Activated naive CD4-positive, alpha-beta T cell treated with Interleukin-2 at 50 U/mL for 16 hours (primary cell): Measurements from ENCODE around the gene ARMC2.

Experiments
- DNase-seq: peaks from one replicate; pipeline ENCODE4 v3.0.0-alpha.2; 2020

The ARMC2 gene

DNA sequence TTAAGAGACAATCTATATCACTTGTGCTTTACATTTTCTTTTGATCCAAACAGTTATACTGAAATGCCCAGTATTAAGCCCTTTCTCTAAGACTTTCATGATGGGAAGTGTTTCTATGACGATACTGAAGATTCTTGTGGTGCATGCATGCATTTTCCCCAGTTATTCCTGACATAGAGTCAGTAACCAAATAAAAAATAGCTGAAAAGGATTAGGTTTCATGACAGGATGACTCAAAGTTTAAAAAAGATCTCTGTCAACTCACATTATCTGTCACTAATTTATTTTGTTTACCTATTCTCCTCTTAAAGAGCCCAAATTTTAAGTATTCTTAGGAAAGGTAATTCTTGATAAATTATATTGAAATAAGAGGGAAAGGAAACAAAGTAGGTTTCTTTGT, 148.0 kb downstream of the ARMC2 start:
- DNase-seq = no peak

DNA sequence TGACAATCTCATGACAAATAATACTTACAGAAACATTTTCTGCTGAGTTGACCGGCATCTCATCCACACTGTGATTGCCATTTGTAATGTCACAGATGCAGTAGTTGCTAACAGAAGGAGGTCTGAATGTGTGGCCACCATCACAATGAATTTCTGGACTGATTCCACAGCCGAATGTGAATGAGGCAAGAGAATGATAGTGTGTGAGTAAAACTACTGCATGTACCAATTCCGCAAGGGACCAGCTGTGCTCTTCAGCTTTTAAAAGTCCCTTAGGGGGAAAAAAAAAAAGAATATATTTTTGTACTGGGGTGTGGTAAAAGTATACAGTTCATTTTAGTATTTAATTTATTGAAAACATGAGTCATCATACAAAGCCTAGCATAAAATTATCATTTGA, 150.3 kb downstream of the ARMC2 start:
- DNase-seq = no peak

GRCh38 chr6:108999428-108999827, 151.2 kb downstream of the ARMC2 start:
- DNase-seq = no peak

- DNase-seq = no peak
These were observed 152.1 kb downstream of the ARMC2 start for GRCh38 chr6:109000289-109000688.

DNA sequence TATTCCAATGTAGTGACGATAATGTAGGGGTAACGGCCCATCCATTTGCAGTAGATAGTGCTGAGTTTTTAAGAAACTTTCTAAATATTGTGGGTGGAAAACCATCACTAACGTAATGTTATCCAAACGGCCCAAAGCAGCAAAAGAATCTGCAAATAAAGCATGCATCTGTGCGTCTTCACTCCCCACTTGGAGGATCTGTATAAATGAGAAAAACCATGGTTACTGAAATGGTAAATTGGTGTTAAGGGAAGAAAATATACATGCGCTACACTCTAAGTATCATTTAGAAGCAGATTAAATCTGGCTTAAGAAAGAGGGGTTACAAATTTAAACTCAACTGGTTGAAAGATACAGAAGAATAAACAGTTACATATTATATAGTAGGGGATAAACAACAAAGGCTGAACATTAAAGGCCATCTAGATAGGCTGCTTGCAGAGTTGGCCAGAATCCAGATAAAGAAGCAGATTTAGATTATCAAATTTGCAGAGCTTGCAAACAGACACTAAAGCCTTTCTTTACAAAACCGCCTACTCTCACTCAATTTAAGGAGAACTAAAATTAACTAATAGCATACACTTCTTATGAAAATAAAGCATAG, 153.2 kb downstream of the ARMC2 start:
- no peak for DNase-seq

DNA sequence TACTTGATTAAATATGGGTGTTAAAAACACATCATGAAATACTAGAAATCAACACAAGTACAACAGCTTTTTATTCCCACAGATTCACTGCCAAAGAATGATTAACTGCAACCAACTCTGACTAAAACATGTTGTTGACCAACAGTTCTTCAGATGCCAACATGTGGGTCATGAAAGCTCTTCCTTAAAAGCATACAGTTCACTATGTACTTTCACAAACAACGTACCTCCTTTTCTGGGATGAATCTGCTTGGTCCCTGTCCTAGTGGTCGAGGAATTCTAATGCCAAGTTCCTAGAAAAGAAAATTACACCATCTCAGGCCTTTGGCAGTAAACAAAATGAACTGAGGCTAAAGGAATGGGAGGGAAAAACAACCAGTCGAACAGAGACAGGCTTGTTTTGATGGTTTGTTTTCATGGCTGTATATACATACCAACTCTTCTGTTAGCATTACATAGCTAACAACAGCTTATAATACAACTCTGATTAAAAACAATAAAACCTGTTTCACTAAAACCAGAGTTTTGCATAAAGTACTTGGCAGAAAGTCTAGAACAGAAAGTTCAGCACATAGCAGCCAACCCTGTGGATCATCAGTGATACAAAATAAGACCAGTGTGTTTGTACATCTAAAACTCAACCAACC, 154.0 kb downstream of the ARMC2 start:
- DNase-seq = no peak

- no peak for DNase-seq
These were observed 154.7 kb downstream of the ARMC2 start for GRCh38 chr6:109002882-109003281.

GRCh38 chr6:109006818-109007217, 158.6 kb downstream of the ARMC2 start:
- DNase-seq = no peak

DNA sequence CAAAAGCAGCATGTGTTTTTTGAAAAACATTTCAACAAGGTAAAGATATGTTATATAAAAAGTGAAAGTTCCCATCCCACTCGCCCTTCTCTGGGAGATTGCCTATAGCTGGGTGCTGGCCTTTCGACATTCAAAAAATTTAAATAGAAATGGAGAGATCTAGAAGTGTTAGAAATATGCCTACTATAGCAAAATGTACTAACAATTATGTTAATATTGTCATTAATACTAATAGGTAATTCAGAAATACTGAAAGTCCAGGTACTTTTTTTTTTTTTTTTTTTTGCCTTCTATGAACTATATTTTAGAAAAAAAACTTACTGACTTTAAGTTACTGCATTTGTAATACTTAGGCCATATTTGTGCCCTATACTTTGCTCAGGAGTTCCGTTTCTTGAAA, 159.3 kb downstream of the ARMC2 start:
- no peak for DNase-seq

DNA sequence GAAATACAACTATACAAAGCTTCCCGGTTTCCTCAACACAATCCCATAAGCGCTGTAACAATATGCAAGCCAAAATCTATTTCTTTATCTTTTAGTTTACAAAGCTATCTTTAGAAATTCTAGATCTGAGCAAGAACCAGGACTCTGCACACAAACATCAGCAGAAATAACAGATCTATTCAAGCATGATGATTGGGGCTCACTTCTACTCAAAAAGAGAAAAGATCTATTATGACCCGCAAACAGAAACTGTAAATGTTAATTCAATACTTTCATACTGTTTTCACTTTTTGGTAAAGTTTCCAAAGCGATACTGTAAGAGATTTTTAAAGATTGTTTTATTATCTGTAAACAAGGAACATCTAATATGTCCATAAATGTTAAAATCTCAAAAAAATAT, 159.8 kb downstream of the ARMC2 start:
- no peak for DNase-seq

DNA sequence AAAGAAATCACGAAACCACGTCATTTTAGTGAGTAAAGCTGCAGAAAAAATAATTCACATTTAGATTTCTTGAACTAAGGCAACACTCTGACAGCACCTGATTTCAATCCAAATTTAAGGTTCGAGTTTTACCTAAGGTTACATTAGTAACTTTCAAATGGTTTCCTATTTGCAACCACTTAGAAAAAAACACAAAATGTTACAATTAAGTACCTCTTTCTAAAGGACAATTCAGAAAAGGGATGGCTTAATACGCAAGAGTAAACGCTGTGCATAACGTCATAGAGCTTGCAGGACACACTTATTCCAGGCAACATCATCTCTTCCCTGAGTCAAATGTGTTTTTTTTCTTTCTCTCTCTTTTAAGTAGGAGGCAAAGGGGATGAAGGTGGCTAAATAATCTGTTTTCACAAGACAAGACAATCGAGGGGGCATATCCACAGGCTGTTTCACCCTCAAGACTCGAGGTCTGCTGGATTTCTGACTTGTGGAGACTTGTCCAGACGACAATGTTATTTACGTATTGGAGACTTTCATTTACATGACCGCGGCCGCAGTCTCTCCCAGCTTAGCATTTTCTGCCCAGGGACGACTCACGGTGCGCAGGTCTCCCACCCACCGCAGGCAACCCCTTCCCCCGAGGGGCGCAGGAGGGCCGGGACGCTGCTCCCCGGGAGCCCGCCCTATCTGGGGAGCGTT, 160.5 kb downstream of the ARMC2 start:
- DNase-seq = peak; percentile 23

DNA sequence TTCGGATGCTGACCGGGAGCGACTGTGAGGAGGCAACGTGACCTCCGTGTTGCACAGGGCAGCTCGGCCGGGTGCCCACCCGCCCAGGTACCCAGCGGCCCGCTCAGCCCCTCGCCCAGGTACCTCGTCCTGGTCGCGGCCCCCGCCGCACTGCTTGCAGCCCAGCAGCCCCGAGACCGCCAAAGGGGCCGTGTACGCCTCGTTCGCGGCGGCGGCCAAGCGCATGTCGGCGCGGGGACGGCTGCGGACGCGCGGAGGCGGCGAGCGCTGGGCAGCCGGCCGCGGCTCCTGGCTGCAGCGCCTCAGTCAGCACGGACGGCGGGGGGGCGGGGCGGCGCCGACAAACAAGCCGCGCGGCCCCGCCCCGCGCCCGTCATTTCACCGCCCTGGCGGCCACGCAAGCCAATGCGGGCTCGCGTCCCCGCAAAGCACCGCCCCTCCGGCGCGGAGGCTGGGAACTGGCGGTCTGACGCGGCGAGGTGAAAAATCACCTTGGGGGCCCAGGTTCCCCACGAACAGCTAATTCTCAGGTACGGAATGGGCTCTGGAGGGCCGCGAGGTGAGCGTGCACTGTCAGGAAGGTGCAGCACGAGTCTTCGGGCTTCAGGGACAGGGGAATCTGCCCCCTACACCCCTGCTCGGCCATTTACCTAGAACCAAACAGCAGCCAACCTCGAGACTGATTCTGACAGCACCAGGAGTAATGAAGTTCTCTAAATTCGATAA, 161.2 kb downstream of the ARMC2 start:
- peak; percentile 93 for DNase-seq

DNA sequence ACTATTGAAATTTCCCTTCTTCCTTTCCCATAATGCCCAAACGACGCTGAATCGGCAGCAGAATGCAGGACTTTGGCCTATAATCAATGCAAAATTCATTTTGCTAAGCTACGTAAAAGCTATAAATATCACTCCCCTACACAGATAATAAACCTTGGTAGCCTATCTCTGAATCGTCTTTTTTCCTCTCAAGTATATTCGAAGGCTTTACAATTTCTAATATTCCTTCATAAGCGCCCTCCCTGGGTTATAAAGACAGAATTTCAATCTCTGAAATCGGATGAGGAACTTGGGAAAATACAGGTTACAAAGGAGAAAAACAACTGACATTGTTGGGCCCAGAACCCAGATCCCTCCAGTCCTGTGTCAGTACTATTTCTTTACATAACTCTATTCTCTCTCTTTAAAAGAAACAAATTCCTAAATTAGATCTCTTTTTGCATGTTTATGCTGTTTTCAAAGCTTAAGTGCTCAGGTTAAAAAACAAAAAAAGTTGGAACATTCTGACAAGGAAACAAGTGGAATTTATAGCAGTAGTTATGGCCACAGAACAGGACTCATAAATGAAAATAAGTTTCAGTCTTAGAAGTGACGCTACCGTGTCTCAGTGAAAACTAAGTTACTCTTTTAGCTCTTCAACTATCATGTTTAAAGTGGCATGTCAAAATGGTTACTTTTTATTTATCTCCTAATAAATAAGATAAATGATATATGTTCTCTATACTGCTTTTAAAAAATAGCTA, 161.9 kb downstream of the ARMC2 start:
- DNase-seq = no peak

DNA sequence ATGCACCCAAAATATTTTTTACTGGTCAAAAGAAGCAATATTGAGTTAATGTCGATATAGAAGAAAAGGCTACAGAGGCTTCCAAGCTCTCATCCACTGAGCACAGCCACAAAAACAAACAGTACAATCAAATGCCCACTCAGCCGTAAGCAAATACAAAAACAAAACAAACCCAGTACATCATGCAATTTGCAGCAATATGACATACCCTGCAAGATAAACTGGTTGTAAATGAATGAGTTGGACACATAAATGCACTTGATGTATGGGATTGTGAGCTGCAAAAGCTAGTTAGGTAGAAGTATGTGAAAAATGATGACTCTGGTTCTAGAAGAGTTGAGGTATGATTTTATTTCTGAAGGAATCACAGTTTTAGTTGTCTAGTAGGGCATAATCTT, 162.5 kb downstream of the ARMC2 start:
- DNase-seq = no peak

DNA sequence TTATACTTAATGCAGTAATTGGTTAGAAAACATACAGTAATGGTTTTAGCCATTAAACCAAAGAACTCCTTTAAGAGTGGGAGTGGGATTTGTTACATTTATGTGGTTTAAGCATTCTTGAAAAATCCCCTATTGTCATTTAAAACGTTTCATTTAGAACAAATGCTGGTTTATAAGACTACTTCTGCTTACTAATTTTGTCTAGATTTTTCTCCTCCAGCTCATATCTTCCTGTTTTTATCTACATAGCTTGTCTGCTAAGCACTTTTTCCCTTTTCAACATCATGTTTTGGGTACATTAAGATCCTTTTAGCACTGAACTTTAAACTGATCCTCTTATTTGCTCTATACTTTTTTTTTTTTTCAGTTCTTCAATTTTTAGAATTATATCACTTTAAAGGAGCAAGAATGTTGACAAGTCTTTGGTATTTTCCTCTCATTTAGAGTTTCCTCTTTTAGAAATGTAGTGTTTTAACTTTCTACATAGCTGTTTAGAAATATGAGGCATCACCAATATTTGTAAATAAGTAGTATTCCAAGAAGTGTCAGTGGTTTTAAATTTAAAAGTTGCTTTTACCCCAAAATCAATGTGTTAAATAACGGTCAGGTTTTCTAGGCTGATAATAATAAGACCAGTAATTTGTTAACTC, 165.6 kb downstream of the ARMC2 start:
- DNase-seq = no peak

GRCh38 chr6:109014606-109015005, 166.4 kb downstream of the ARMC2 start:
- DNase-seq = no peak

DNA sequence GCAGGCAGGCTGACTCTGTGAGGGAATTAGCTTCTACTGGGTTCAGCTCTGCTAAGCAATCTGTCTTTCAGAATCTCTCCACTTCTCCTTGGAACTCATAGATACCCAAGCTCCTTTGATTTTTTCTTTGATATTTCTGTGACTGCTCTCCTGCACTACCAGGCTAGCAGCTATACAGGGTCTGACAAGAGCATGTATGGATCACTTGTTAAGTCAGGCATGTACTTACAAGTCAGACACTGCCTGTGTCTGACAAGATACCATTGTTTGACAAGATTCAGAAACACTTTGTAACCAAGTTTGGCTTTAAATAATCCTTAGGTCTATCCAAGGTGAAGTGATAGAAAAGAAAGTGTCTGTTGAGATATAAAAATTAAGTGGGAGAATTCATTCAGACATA, 167.0 kb downstream of the ARMC2 start:
- DNase-seq = no peak

DNA sequence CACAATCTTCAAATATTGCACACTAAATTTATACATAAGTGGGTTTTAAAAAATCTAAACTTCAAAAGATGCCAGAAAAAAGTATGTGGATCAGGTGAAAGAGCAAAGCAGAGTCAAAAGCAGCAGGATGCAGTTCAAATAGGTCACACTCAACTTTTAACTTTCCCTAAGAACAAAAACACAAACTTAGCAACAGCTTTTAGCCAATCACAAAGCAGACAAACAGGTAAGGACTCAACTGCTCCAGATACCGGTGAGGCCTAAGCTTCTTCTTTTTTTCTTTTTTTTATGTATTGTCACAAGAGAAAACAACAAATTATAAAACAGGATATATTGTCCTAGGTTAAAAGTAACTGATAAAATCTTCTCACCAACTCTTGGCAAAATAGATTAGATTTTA, 171.7 kb downstream of the ARMC2 start:
- no peak for DNase-seq

- no peak for DNase-seq
These were observed 173.6 kb downstream of the ARMC2 start for GRCh38 chr6:109021870-109022269.

DNA sequence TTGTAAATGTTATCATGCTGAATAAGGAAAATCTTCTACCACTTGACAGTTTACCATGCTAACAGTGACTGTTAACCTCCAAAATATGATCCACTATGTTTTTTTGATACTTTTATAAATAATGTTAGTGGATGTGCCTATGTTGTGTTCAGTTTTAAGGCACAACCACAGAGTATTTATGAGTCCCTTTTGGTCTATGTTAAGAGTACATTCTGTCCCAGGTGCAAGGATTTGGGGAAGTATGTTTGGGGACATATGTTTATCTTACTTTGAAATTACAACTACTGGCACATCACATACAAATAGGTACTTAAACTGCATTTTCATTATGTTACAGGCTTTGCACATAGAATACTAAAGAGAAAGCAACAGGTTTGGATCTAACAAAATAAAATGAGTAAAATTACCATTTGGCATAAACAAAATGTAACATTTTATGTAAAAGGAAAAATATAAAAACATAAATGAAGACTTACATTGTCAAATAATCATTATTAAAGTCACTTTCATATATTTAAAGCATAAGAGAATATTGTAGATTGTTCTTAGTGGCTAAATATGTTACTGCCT, 175.2 kb downstream of the ARMC2 start:
- no peak for DNase-seq
